ENCODE data around the gene TRIM52.

Gene TRIM52

DNA sequence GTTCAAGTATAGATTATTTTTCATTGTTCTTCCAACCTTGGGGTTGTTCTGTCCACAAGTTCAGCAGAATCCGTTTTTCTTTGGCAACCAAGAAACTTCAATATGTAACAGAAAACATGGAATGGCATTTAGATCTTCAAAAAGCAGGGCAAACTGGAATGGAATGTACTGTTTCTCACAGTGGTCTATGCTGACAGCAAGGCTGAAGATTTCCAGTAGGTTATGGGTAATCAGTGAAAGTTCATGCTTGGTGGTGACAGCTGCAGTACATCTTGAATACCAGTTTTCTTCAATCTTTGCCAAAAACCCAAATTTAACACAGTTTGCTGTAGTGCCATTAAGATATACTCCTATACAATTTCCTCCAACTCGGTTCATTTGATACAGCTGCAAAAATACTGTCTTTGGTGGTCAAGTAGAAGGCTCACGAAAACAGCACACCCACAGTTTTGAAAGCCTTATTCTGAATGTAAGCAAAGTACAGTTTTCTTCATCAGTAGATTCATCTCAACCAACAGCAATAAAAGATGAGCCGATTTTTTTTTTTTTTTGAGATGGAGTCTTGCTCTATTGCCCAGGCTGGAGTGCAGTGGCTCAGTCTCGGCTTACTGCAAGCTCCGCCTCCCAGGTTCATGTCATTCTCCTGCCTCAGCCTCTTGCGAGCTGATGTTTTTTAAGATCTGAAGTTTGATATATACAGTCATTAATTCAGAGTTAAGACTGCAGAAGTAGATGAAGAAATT, 4.9 kb downstream of the TRIM52 start:
- no peak for DNase-seq

DNA sequence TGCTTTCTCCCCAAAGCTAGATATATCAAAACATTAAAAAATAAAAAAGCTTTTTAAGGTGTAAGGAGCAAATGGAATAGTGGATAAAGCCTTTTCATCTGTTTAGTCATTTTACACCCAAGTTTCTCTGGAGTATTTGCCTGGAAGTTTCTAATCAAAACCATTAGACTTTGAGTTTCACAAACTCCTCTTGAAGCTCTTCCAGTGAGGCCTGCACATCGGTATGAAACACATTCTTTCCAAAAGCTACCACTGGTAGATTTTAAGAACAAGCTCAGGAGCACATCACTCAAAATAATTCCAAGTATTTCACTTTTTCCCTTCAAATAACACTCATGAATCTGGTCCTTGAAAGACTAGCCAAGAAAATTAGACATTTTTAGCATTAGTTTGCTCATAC, 5.7 kb downstream of the TRIM52 start:
- DNase-seq, result no peak

DNA sequence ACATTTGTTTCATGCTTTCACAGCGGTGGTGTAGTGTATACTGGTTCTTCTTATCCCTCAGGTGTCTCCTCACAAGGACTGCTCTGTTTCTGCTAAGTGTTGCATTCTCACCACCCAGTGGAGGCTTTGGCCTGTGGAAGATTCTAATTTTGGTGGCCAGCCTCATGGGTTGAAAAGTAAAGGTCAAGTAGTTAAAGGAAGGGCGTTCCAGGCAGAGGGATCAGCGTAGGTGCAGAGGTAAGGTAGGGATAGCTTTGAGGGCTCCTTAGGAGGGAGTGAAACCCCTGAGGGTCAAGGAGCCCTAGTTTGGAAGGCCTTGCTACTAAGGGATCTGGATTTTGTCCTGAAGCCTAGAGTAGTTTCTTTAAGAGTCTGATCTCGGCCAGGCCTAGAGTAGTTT, 12.7 kb downstream of the TRIM52 start:
- no peak for DNase-seq

DNA sequence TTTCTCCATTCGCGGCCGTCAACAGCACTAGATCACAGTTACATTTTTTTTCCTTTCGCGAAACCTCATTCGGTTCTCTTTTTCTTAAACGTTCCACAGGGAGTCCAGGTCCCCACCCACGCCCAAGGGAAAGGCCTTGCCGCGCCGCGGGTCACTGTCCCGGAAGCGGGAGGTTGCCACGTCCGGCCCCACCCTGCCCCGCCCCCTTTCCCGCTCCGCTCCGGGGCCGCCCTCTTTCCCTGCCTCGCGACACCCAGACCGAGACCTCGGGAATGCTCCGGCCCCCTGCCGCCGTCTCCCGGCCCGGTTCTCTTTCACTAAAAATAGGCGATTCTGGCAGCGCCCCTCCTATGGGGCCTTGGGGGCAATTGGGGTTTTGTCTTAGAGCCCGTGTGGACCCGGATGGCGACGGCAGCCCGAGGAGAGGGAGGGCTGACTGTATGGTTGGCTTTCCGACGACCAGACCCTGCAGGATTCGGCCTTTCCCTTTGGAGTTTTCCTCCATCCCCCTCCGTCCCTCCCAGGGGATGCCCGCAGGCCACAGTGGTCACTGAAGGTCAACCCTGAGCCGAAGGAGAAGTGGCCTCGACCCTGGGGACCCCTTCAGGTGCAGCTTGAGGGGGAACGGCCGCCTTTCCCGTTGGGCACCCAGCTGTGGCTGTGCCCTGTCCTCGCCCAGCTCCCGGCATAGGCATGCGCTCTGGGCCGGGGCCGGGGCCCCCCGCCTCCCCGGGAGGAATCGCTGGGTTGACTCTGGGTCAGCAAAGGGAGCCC, 14.5 kb downstream of the TRIM52 start:
- DNase-seq, result peak; percentile 74

DNA sequence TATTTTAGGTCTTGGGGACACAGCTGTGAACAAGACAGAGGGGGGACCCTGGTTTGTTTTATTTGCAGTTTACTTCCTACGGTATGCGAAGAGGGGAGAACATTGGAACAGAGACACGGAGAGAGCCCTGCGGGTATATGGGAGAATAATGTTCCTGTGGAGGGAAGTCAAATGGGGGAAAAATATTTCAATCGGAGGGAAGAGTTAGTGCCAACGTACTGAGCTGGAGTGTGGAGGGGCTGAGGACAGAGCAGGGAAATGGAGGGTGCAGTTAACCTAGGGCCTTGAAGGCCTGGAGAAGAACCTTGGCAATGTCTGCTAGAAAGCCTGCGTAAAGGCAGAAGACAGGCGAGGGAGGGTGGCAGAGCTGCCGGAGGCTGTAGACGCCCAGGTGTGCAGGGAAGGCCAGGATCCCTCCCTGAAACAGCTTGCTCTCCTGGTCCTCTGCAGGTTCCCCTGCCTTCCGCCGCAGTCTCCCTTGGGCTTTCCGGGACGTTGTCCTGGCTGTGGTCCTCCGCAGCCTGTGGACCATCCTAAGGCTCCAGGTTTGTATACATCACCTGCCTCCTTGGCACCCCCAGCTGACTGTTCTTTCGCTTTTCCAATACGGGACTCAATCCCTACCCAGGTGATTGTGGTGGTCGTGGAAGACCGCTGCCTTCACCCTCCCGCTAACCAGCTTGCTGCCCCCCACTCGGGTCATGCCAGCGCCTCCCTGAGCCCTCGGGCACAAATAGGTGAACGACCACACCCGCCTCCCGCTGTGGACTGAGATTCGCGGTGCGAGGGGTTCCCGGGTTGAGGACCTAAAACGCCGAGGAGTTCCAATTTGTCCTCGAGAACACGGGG, 15.3 kb downstream of the TRIM52 start:
- no peak for DNase-seq

DNA sequence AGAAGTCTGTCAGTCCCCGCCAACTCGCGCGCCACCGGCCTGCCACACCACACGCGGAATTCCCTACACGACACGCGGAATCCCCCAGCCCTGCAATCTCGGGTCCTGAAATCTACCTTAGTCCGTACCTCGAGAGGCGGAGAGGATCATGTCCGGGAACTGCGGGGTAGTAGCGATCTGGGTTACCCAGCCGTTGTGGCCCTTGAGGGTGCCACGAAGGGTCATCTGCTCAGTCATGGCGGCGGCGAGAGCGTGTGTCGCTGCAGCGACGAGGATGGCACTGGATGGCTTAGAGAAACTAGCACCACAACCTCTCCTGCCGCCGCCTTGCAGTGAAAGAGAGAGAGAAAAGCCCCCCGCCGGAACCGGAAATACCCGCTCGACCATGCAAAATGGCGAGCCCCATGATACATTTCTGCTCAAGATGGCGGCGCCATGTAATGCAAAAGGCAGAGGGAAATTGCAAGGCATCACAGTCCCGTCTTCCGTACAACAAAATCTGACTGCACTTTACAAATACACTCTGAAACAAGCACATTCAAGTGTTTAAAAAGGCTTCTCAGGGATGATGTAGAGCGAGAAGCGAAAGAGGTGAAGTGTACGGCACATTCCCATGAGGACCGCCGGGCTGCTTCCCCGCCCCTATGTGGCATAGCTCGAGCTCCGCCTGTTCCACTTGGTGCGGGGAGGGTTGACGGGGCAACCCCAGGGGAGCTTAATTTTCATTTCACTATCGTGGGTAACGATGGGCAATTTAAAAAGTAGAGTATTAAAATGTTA, 17.2 kb downstream of the TRIM52 start, which contains the start of gene RACK1:
Gene RACK1, minus strand, starts transcription at position 343 of the 780 bp plus-strand sequence. Its CDS starts 106 bp downstream, at position 237.
- DNase-seq, result peak; percentile 87

DNA sequence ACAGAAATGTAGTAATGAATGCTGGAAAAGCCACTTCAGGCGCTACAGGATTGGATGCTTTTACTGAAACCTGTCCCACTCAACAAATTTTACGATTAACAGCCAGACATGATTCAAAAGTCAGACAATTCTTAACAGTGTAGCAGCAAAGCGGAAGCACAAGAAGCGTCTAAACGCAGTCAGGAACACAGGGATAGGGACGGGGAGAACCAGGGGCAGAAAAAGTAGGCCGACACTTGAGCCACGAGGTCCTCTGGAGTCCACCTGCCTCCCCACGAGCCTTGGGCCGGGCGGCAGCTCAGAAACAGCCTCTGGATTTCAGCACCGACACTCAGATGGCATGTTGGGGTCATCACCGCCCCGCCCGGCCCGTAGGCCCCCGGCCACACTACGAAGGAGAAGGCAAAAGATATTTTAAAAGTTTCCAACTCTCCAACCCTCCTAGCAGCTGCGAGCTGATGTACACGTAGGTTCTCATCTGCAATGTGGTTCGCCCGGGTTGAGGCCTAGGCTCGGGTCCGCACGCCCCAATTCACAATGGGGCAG, 17.9 kb downstream of the TRIM52 start:
- DNase-seq, result no peak

DNA sequence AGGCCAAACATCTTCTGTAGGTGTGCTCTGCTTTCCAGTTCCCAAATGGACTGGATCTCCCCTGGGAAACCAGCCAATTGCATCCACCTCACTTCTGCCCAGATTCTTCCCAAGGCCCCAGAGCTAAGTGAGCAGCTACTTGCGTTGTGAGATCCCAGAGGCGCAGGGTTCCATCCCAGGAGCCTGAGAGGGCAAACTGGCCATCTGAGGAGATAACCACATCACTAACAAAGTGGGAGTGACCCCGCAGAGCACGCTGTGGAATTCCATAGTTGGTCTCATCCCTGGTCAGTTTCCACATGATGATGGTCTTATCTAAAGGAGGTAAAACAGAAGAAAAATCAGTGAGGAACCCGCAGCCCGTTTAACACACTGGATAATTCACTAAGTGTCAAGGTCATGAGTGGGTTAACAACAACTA, 18.9 kb downstream of the TRIM52 start:
- no peak for DNase-seq

DNA sequence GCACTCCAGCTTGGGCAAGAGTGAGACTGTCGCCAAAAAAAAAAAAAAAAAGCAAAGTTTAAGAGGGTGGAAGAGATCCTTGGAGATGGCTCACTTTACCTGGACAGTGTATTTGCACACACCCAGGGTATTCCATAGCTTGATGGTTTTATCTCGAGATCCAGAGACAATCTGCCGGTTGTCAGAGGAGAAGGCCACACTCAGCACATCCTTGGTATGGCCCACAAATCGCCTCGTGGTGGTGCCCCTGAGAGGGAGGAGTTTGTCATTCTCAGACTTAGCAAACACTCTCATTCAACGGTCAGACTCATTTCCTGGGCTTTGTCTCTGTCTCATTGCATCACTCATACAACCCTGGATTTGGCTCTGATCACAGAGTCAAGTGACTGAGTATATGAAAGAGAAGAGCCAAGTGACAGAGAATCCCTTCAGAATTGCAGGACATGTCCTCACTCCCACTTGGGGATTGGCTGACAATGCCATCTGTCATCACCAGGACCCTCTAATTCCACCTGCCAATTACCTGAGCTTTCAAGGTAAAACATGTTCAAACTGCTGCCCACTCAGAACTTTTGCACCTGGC, 19.5 kb downstream of the TRIM52 start:
- DNase-seq, result no peak

DNA sequence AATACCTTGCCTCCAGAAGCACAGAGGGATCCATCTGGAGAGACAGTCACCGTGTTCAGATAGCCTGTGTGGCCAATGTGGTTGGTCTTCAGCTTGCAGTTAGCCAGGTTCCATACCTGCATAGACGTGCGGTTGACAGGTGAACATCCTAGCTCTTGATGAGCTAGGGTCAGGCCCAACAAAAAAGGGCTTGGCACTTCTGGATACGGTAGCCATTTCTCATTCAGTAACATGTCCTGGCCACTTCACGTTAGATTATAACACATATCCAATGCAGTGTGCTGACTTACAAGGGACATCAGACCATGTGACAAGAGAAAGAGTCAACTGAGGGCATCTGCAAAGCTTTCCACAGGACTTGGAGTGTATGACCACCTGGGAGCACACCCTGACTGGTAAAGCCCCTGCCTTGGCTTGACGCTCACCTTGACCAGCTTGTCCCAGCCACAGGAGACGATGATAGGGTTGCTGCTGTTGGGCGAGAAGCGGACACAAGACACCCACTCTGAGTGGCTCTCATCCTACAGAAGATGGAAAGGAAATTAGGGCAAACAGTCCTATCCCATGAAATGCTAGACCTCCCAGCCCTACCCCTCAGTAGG, 21.8 kb downstream of the TRIM52 start:
- no peak for DNase-seq

DNA sequence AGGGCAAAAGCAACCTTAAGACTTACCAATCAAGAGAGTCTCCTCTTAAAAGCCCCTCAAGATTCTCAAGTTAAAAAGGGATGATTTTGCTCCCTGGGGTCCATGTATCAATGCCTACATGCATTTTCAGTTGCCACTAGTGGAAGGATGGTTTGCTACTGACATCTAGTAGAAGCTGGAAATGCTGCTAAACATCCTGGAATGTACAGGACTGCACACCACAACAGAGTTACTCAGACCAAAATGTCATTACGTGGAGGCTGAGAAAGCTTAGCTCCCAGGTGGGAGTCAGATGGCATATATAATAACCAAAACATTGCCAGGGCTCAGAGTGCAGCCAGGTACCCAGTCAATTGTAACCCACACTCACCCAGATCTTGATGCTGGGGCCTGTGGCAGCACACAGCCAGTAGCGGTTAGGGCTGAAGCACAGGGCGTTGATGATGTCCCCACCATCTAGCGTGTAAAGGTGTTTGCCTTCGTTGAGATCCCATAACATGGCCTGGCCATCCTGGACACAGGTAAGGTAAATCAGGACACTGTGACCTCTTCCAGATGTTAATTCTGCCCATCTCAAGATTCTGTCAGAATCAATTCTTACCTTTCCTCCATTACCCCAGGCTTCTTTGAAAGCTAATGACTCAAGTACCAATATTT, 23.1 kb downstream of the TRIM52 start:
- DNase-seq, result no peak

DNA sequence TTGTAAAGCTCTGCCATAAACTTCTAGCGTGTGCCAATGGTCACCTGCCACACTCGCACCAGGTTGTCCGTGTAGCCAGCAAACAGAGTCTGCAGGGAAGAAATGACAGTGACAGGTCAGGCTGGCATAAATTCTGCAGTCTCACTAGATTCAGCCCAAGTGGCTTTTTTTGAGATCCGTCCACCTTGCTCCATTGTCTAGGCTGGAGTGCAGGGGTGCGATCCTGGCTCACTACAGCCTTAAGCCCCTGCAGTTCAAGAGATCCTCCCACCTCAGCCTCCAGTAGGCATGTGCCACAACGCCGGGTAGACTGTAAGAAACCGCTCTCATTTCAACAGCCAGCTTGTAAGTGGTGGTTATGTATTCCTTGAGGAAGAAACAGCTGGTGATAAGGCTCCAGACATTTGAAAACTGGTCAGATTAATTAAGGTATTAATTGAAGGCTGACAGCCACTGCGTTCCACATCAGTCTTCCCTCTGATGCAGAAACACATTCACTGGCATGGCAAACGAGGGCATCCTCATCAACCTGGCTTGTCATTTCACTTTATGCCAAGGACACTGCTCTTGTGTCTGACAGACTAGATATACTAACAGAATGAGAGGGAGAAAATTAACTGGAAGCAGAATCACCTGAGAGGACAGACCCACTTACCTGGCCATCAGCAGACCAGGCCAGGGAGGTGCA, 23.8 kb downstream of the TRIM52 start:
- DNase-seq, result no peak

DNA sequence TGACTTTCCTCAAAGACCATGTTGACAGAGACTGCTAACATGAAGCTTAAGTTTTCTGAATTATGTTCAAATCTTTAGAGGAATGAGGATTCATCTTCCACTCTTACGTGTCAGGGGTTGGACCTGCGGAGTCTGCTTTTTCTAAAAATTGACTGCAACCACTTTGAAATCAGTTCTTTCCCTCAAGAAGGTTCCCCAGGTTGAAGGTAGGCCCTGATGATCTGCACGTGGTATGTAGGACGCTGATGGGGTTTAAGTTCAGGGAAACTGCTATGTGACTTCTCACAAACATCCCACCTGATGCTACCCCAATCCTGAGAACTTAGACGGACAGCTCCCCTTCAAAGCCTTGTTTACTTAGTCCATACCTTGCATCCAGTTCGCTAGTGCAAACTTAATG, 24.5 kb downstream of the TRIM52 start:
- no peak for DNase-seq

DNA sequence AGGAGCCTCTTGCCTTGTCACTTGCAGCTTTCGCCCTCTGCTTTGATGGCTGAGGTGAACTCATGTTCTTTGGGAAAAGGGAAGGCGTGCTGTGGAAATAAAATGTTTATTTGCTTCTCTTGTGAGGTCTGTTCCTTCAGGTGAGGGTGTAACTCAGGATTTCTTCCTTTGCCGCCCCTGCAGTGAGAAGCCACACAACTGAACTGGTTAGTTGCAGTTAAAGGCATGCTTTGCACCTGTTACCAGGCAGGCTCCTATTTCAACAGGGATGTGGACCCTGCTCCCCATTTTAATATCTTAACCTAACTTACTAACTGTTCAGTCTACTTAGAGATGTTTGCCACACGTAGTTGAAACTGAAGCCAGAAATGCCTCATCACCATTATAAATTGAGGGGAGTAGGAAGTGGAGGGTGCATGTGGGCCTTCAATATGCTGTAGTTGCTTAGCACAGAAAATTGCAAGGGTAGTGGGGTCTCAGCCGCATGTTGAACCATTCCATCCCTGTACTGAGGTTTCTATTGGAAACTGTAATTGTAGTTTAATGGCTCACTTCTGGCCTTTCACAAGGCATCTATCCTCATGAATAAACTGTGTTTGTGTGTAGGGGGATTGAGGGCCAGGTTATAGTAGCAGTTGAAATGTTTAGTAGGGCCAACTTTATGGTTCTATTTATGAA, 25.1 kb downstream of the TRIM52 start:
- DNase-seq, result no peak

DNA sequence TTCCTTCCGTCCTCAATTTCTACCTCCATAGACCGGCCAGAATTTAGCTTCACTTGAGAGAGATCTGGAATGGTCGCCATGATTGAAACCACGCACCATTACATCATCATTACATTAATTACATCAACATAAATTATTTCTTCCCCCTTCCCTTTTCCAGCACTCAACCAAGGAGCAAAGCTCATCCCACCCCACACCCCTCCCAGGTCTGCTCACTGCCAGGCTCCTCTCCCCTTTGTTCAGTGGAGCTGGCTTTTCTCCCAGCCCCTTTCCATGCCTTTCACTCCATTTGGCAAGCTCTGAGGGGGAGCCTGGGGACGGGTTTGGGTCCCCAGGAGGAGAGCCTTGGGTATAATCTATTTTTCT, 25.6 kb downstream of the TRIM52 start:
- no peak for DNase-seq

DNA sequence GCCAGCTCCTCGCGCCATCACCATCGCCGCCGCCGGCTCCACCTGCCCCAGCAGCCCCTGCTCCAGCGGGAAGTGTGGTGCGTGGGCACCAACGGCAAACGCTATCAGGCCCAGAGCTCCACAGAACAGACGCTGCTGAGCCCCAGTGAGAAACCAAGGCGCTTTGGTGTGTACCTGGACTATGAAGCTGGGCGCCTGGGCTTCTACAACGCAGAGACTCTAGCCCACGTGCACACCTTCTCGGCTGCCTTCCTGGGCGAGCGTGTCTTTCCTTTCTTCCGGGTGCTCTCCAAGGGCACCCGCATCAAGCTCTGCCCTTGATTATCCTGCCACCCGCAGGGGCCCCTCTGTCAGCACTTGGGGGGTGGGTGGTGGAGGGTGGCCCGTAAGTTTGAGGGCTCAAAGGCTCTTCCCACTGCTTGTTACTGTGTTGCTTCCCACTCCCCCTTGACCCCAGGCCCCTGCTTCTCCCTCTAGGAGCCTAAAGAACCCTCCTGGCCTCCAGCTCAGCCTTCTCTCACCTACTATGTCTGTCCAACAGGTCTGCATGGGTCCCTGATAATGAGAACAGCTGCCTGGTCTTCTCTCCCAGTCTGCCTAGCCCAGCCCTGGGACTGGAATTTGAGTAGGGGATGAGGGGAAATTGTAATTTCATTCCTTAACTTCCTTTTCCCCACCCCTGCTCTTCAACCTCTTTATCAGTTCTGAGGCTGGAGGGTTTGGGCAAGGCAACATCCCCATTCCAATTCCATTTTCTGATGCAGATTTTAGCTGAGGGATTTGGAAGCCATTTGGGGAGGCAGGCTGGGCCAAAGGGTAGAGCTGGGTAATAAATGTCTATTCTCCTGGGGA, 26.3 kb downstream of the TRIM52 start:
- no peak for DNase-seq

DNA sequence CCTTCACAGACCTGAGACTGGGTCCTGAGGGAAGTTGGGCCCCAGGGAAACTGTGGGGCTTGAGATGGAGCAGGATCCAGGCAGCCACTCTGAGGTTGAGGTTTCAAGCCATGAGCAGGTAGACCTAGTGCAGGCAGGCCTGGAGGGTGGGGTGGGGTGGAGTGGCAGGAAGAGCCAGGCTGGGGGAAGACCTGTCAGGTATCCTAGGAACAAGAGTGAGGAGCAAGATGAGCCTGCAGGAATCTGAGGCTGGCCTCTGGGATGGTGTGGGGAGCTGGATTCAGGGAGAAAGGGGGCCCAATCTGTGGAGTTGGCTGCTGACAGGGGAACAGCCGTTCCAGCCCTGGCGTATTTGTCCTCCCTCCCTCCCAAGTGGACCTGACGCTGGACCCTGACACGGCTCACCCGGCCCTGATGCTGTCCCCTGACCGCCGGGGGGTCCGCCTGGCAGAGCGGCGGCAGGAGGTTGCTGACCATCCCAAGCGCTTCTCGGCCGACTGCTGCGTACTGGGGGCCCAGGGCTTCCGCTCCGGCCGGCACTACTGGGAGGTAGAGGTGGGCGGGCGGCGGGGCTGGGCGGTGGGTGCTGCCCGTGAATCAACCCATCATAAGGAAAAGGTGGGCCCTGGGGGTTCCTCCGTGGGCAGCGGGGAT, 27.0 kb downstream of the TRIM52 start:
- DNase-seq, result no peak
